Astrocyte (in vitro differentiated cells and primary cell): ENCODE measurements around the gene CLSTN3. TPM values are rescaled to one million over a fixed set of nuclear protein-coding genes. Genes with fewer than 3 reads are reported as not detected.

Experiments used
- DNase-seq: peaks from one replicate; pipeline ENCODE4 v3.0.0-alpha.2; 2010; ENCODE audit warnings: low read depth
- FAIRE-seq: peaks from 2 replicates; lab custom pipeline; 2011; peaks lifted over from hg19 to GRCh38; lab: Jason Lieb, UNC
- H2AFZ ChIP-seq: 2 replicates; pipeline ENCODE4 v1.6.0; 2012; ENCODE audit warnings: low read depth, low read length, inconsistent platforms
- H3K27ac ChIP-seq: 2 replicates; pipeline ENCODE4 v1.5.1; 2011; ENCODE audit warnings: low read depth, low read length, inconsistent platforms
- H3K27me3 ChIP-seq: 2 replicates; pipeline ENCODE4 v1.6.0; 2011; ENCODE audit warnings: low read length, inconsistent platforms; ENCODE audit not compliant: insufficient read depth
- H3K36me3 ChIP-seq: 2 replicates; pipeline ENCODE4 v1.5.1; 2011; ENCODE audit warnings: low read length, inconsistent platforms; ENCODE audit not compliant: insufficient read depth
- H3K4me1 ChIP-seq: 2 replicates; pipeline ENCODE4 v1.5.1; 2011; ENCODE audit warnings: low read length, inconsistent platforms; ENCODE audit not compliant: insufficient read depth
- H3K4me2 ChIP-seq: 2 replicates; pipeline ENCODE4 v1.6.0; 2012; ENCODE audit warnings: low read length, inconsistent platforms
- H3K4me3 ChIP-seq: 2 replicates; pipeline ENCODE4 v1.5.1; 2011; ENCODE audit warnings: low read depth, mild to moderate bottlenecking, low read length, inconsistent platforms; ENCODE audit not compliant: insufficient read depth
- H3K79me2 ChIP-seq: 2 replicates; pipeline ENCODE4 v1.6.0; 2012; ENCODE audit warnings: mild to moderate bottlenecking, low read length, inconsistent platforms; ENCODE audit not compliant: insufficient read depth
- H3K9ac ChIP-seq: 2 replicates; pipeline ENCODE4 v1.6.0; 2012; ENCODE audit warnings: mild to moderate bottlenecking, low read length, inconsistent platforms
- H3K9me3 ChIP-seq: 2 replicates; pipeline ENCODE4 v1.5.1; 2012; ENCODE audit warnings: low read depth, mild to moderate bottlenecking, low read length, inconsistent platforms; ENCODE audit not compliant: insufficient read depth
- H4K20me1 ChIP-seq: 2 replicates; pipeline ENCODE4 v1.6.0; 2012; ENCODE audit warnings: low read length, inconsistent platforms; ENCODE audit not compliant: insufficient read depth
- H3K27ac Mint-ChIP-seq: one replicate; pipeline ENCODE4 v1.8.0; 2021; ENCODE audit warnings: mild to moderate bottlenecking, mixed read lengths; ENCODE audit not compliant: unreplicated experiment
- H3K27me3 Mint-ChIP-seq: one replicate; pipeline ENCODE4 v1.8.0; 2021; ENCODE audit warnings: low read depth, mixed read lengths; ENCODE audit not compliant: unreplicated experiment
- H3K36me3 Mint-ChIP-seq: one replicate; pipeline ENCODE4 v1.8.0; 2021; ENCODE audit warnings: low read depth, mixed read lengths; ENCODE audit not compliant: unreplicated experiment
- H3K4me1 Mint-ChIP-seq: one replicate; pipeline ENCODE4 v1.8.0; 2021; ENCODE audit warnings: low read depth, mixed read lengths; ENCODE audit not compliant: unreplicated experiment
- H3K4me3 Mint-ChIP-seq: one replicate; pipeline ENCODE4 v1.8.0; 2021; ENCODE audit warnings: mild to moderate bottlenecking, moderate library complexity, mixed read lengths; ENCODE audit not compliant: unreplicated experiment
- H3K9me3 Mint-ChIP-seq: one replicate; pipeline ENCODE4 v1.8.0; 2021; ENCODE audit warnings: mild to moderate bottlenecking, mixed read lengths; ENCODE audit not compliant: unreplicated experiment
- CTCF ChIP-seq: IDR thresholded peaks from 2 replicates; pipeline ENCODE4 v1.5.1; 2011; ENCODE audit warnings: low read depth, mild to moderate bottlenecking, inconsistent platforms, low read length, moderate library complexity; ENCODE audit not compliant: insufficient read depth
- EZH2 ChIP-seq: IDR thresholded peaks from 2 replicates; pipeline ENCODE4 v1.6.1; 2012; ENCODE audit warnings: mild to moderate bottlenecking, low read length, inconsistent platforms; ENCODE audit not compliant: insufficient read depth
- total RNA-seq: library from RNA; stranded (reverse); gene quantifications from 2 replicates; pipeline ENCODE4 v1.2.1, GENCODE V29; 2021

Gene CLSTN3
- total RNA-seq, 1 donor from 2014 or later: 29.6 TPM

- Histone ChIP-seq H3K9me3 (no peaks in the 10 kb centered on the region), H3K4me1 (peaks cover 9% of the 10 kb centered on the region), H2AFZ (no peak overlapping the region), H3K9ac (no peak overlapping the region), H3K27ac (no peak overlapping the region), H3K79me2 (no peaks in the 10 kb centered on the region), H4K20me1 (no peaks in the 10 kb centered on the region), H3K36me3 (no peaks in the 10 kb centered on the region), H3K27me3 (peaks cover 4% of the 10 kb centered on the region), H3K4me2 (no peak overlapping the region), H3K4me3 (no peak overlapping the region)
- H3K4me1 Mint-ChIP-seq: no peaks in the 10 kb centered on the region
- peaks cover 42% of the 10 kb centered on the region for H3K27me3 Mint-ChIP-seq
- no peak for DNase-seq
- no peaks in the 10 kb centered on the region for H3K9me3 Mint-ChIP-seq
- no peak overlapping the region for H3K4me3 Mint-ChIP-seq
- H3K36me3 Mint-ChIP-seq: no peaks in the 10 kb centered on the region
- FAIRE-seq: no peak
- TF ChIP-seq CTCF: no peak
- TF ChIP-seq EZH2: no peak
- no peak overlapping the region for H3K27ac Mint-ChIP-seq
These were observed 4.4 kb upstream of the CLSTN3 start for GRCh38 chr12:7125632-7126227.

DNA sequence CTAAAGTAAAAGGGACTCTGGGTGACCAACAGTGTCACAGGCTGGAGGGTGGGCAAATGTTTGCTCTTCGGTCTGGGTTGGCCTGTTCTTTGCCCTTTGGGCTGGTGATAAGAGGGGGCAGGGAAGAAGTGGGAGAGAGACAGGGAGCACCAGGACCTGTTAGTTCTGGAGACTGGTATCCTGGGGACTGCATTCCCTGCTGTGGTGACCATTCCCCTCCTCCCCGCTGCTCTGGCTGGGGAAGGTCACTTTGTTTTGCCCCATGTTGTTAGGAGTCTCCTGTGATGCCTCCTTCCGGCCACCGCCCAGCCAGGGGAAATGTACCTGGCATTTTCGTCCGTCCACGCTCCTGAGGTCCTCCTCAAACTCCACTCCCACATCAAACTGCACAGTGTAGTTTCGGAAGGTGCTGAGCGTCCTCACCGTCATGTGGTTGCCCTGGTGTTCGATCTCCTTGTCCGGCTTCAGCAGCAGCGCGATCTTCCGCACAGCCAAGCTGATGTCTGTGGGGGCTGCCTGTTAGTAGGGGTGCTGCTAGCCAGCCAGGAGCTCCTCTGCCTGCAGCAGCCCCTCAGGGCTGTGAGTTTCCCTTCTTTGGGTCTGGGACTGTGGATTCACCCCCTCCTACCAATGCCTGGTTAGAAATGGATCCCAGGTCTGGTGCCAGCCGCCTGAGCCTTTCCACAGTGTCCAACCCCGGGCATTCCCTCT is 2.1 kb upstream of the CLSTN3 start:
- H3K4me1 Mint-ChIP-seq: peaks cover 2% of the 10 kb centered on the region

More for the DNA sequence above, 2.1 kb upstream of the CLSTN3 start:
- no peak overlapping the region for H3K4me3 Mint-ChIP-seq
- H3K79me2 ChIP-seq: no peaks in the 10 kb centered on the region
- peaks cover 12% of the 10 kb centered on the region for H3K4me1 ChIP-seq
- no peak overlapping the region for H3K9ac ChIP-seq
- H3K9me3 ChIP-seq: no peaks in the 10 kb centered on the region
- no peak overlapping the region for H3K27ac ChIP-seq
- no peak overlapping the region for H3K27ac Mint-ChIP-seq
- DNase-seq (no peak), FAIRE-seq (no peak)
- peaks cover under 1% of the 10 kb centered on the region for H3K36me3 Mint-ChIP-seq
- no peak overlapping the region for H3K4me3 ChIP-seq
- no peaks in the 10 kb centered on the region for H3K36me3 ChIP-seq
- no peak overlapping the region for H3K4me2 ChIP-seq
- no peak overlapping the region for H2AFZ ChIP-seq
- peaks cover 13% of the 10 kb centered on the region for H4K20me1 ChIP-seq
- TF ChIP-seq CTCF: no peak
- no peak for TF ChIP-seq EZH2
- H3K27me3 ChIP-seq: peaks cover 4% of the 10 kb centered on the region
- no peaks in the 10 kb centered on the region for H3K9me3 Mint-ChIP-seq
- H3K27me3 Mint-ChIP-seq: peaks cover 38% of the 10 kb centered on the region
